ENCODE results near the gene ZNF25.
"Not testable (repeated sequence)": the region's sequence is repeated elsewhere in the genome, so short reads cannot be mapped to it uniquely, and the experiment has no call there.

DNA sequence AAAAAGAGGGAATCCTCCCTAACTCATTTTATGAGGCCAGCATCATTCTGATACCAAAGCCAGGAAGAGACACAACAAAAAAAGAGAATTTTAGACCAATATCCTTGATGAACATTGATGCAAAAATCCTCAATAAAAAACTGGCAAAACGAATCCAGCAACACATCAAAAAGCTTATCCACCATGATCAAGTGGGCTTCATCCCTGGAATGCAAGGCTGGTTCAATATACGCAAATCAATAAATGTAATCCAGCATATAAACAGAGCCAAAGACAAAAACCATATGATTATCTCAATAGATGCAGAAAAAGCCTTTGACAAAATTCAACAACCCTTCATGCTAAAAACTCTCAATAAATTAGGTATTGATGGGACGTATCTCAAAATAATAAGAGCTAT lies 22.5 kb upstream of the ZNF25 start:
- TF ChIP-seq POLR2AphosphoS5 (IDR thresholded peaks at IDR 0.05; ENCODE audit: low read depth, low read length); POLR2A (IDR thresholded peaks at IDR 0.05; ENCODE audit: low read depth, low read length); TAF1 (IDR thresholded peaks at IDR 0.05; ENCODE audit: borderline replicate concordance, low read depth, low read length): not testable (repeated sequence)

Data from GM12892 (cell line).